ENCODE results near the gene RIC8A.

RIC8A gene

DNA sequence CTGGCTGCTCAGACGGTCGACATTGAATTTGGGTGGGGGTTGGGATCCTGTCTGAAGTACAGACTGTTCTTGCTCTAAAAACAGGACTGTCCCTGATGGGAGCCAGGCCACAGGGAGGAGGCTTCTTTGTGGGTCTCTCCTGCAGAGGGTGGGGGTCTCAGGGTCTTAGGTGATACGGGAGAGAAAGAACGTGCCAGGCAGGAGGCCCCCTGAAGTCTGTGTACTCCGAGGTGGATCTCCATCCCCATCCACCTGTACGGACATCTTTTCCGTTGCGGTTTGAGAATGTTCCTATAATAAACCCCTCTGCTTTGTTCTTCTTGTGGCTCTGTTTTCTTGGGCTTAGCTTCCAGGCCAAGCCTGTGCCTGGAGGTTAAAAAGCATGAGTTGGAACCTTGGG lies 45.2 kb downstream of the RIC8A start:
- no peak for DNase-seq (ENCODE audit: low read depth)
- TF ChIP-seq, protein P1, sequence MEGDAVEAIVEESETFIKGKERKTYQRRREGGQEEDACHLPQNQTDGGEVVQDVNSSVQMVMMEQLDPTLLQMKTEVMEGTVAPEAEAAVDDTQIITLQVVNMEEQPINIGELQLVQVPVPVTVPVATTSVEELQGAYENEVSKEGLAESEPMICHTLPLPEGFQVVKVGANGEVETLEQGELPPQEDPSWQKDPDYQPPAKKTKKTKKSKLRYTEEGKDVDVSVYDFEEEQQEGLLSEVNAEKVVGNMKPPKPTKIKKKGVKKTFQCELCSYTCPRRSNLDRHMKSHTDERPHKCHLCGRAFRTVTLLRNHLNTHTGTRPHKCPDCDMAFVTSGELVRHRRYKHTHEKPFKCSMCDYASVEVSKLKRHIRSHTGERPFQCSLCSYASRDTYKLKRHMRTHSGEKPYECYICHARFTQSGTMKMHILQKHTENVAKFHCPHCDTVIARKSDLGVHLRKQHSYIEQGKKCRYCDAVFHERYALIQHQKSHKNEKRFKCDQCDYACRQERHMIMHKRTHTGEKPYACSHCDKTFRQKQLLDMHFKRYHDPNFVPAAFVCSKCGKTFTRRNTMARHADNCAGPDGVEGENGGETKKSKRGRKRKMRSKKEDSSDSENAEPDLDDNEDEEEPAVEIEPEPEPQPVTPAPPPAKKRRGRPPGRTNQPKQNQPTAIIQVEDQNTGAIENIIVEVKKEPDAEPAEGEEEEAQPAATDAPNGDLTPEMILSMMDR (IDR thresholded peaks at IDR 0.05; ENCODE audit: low read length, missing control alignments) = no peak
- H3K4me3 ChIP-seq (replicated peaks; ENCODE audit: low read depth, low read length) = no peak overlapping the region

DNA sequence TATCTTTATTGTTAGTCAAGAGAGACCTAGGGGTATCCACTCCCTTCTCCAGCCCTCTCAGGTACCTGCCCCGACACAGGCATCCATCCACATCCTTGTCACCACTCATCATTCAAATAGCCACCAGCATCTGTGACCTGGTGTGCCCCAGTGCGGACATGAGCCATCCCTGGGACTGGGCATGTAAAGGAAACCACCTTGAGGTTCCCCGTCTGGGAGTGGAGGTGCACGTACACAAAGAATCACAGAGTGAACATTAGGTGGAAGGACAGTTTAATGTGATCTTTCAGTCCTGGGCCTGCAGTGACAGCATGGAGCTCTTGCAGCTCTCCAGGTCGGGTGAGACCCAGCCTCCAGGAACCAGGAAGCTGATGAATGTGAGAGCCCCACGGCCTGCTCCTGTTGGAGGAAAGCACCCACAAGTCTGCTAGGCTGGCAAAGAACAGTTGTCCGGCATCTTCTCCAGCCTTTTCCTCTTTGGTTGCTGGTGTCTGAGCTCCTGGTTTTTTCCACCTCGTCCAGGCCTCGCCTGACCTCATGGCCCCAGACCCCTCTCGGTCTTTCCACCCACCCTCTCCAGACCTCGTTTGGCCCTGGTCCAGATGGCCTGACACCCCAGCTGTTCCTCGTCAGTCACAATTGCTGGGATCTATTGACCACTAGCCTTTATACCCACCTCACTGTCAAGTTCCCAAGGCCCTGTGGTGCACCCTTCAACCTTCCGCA lies 45.8 kb downstream of the RIC8A start:
- TF ChIP-seq, protein P1 (IDR thresholded peaks at IDR 0.05; ENCODE audit: low read length, missing control alignments) = no peak
- no peak overlapping the region for H3K4me3 ChIP-seq (replicated peaks; ENCODE audit: low read depth, low read length)
- no peak for DNase-seq (ENCODE audit: low read depth)

DNA sequence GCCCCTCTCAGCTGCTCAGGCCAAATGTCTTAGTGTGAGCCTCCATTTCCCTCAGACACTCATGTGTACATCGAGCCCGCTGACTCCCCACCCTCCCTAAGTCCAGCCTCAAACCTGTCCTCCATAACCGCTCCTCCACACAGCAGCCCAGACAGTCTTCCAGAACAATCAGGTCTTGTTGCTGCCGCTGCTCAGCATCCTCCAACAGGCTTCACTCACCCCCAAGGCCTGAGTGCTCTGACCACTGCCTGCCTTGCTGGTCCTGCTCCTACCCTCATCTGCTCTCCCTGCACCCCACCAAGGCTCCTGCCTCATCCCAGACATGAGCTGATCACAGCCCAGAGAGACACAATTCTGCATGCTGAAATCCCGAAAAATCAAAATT lies 46.4 kb downstream of the RIC8A start:
- no peak for DNase-seq (ENCODE audit: low read depth)
- H3K4me3 ChIP-seq (replicated peaks; ENCODE audit: low read depth, low read length) = no peak overlapping the region
- TF ChIP-seq, protein P1 (IDR thresholded peaks at IDR 0.05; ENCODE audit: low read length, missing control alignments) = no peak

DNA sequence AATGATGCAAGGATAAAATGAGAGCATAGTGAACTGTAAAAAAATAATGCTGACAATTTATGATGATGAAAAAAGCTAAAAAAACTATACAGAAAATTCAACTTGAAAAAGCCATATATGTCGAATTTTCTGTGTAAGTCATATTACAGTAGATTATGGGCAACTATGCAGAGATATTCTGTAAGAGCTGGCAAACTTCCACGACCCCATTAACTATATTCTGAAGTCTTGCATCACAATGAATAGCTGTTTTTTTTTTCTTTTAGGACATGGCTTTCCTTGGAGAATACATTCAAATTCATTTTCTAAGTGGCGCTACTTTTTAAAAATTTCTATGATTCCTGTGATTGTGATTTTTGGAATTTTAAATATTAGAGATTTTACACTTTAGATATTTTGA lies 47.7 kb downstream of the RIC8A start:
- no peak overlapping the region for H3K4me3 ChIP-seq (replicated peaks; ENCODE audit: low read depth, low read length)
- TF ChIP-seq, protein P1 (IDR thresholded peaks at IDR 0.05; ENCODE audit: low read length, missing control alignments) = no peak
- peak; percentile 66 for DNase-seq (ENCODE audit: low read depth)

DNA sequence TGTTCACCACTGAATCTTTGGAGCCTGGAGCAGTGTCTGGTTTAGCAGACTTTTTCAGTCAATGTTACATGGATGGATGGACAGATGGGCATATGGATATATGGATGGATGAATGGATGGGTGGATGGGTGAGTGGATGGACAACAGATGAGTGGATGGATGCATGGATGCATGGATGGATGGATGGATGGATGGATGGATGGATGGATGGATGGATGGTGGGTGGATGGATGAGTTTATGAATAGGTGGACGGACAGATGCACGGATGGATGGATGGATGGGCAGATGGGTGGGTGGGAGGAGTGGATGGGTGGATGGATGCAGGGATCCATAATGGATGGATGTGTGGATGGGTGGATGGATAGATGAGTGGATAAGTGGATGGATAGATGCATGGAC lies 48.3 kb downstream of the RIC8A start:
- TF ChIP-seq, protein P1 (IDR thresholded peaks at IDR 0.05; ENCODE audit: low read length, missing control alignments) = no peak
- H3K4me3 ChIP-seq (replicated peaks; ENCODE audit: low read depth, low read length) = no peak overlapping the region
- no peak for DNase-seq (ENCODE audit: low read depth)

DNA sequence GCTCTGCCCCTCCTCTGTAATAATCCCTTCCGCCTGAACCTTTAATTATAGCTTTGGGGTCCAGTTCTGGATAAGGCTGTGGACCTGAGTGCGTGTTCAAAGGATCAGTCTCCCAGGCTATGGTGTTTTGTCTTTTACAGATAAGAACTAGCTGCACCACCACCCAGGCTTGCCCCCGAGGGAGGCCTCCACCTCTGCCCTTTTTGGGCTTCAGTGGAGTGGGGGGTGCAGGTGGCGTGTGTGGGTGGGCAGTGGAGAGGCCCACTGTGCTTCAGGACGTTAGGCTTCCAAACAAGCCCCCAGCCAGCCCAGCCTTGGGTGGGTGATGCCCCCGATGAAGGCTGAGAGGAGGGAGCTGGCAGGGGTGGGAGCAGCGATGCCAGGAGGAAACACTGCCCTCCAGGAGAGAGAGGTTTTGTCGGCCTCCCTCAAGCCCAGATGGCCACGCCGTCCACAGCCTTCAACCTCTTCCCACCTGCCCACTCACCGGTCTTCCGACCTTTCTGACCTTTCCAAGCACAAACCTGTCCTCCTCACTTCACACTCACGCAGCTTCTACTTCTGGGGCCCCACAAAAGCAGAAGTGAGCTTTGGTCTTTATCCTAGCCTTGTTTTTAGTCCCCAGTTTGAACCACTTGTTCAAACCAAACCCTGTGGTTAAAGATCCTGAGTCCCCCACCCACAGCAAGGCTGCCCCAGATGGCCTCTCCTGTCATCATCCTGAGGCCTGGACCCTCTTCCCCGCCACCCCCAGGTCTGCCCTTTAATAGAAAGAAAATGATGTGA lies 49.6 kb downstream of the RIC8A start:
- no peak for DNase-seq (ENCODE audit: low read depth)
- TF ChIP-seq, protein P1 (IDR thresholded peaks at IDR 0.05; ENCODE audit: low read length, missing control alignments) = no peak
- H3K4me3 ChIP-seq (replicated peaks; ENCODE audit: low read depth, low read length) = no peak overlapping the region

All from fibroblast of pulmonary artery (primary cell).